ENCODE data around the gene ADIG.

Gene ADIG

DNA sequence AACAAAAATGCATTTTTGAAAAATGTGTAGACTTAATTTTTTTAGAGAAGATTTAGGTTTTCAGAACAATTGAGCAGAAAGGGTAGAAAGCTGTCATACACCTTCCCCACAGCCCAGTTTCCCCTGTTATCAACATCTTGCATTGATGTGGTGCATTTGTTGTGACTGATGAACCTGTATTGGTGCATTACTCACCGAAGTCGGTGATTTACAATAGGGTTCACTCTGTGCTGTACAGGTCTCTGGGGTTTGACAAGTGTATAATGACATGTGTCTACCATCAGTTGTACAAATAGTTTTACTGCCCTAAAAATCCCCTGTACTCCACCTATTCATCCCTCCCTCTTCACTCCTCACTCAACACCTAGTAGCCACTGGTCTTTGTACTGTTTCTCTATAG, 23.8 kb upstream of the ADIG start:
- H3K4me3 ChIP-seq (ENCODE audit: low read depth, low read length): no peak overlapping the region
- TF ChIP-seq, protein P1, sequence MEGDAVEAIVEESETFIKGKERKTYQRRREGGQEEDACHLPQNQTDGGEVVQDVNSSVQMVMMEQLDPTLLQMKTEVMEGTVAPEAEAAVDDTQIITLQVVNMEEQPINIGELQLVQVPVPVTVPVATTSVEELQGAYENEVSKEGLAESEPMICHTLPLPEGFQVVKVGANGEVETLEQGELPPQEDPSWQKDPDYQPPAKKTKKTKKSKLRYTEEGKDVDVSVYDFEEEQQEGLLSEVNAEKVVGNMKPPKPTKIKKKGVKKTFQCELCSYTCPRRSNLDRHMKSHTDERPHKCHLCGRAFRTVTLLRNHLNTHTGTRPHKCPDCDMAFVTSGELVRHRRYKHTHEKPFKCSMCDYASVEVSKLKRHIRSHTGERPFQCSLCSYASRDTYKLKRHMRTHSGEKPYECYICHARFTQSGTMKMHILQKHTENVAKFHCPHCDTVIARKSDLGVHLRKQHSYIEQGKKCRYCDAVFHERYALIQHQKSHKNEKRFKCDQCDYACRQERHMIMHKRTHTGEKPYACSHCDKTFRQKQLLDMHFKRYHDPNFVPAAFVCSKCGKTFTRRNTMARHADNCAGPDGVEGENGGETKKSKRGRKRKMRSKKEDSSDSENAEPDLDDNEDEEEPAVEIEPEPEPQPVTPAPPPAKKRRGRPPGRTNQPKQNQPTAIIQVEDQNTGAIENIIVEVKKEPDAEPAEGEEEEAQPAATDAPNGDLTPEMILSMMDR (IDR thresholded peaks at IDR 0.05; ENCODE audit: borderline replicate concordance, insufficient read depth, low read depth, low read length): no peak

DNA sequence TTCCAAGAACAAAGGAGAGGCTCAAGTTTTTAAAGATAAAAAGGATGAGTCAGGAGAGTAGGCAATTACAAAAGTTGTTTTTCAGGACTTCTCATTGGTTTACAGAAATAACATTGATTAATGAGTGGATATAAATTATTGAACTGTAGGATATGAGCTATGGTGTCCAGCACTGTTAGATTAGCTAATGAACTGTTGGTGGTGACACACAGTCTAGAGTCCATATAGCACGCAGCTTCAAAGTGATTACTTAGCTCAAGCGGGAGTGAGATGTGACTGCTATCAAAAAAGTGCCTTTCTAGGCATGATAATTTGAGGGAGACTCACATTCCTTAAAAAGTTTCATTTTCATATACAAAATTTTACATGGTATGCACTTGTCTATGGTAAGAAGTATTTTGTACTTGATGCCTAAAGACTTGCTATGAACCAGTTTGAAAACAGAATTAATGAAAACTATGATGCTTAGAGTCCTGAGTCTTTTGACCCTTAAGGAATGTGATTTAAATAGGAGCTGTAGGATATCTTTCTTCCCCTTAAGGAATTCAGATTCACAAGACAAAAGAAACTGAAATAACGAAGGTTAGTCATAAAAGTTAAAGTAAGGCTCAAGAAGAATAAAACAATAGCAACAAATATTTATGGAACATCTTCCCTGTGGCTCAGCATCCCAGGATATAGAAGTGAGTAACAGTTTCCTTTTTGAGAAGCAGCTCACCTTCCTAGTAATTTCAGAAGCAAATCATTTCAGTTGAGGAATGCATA, 22.2 kb upstream of the ADIG start:
- TF ChIP-seq, protein P1 (IDR thresholded peaks at IDR 0.05; ENCODE audit: borderline replicate concordance, insufficient read depth, low read depth, low read length): no peak
- H3K4me3 ChIP-seq (ENCODE audit: low read depth, low read length): no peak overlapping the region

DNA sequence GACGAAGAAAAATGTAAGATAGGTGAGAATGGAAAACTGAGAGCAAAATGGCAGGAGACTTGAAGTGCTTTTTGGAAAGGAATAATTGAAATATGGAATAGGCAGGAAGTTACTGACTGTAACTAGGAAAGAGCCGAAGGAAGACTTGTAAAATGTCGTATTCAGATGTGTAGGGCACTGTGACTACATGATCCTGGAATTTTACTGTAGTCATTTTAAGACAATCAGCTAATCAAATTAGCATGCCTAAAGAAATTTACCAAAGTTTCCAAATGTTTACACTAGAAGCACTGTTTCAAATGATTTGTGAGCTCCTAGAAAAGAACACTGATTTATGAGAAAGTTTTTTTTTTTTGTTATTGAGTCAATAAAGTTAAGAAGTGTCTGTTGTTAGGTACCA, 21.2 kb upstream of the ADIG start:
- TF ChIP-seq, protein P1 (IDR thresholded peaks at IDR 0.05; ENCODE audit: borderline replicate concordance, insufficient read depth, low read depth, low read length): no peak
- no peak overlapping the region for H3K4me3 ChIP-seq (ENCODE audit: low read depth, low read length)

DNA sequence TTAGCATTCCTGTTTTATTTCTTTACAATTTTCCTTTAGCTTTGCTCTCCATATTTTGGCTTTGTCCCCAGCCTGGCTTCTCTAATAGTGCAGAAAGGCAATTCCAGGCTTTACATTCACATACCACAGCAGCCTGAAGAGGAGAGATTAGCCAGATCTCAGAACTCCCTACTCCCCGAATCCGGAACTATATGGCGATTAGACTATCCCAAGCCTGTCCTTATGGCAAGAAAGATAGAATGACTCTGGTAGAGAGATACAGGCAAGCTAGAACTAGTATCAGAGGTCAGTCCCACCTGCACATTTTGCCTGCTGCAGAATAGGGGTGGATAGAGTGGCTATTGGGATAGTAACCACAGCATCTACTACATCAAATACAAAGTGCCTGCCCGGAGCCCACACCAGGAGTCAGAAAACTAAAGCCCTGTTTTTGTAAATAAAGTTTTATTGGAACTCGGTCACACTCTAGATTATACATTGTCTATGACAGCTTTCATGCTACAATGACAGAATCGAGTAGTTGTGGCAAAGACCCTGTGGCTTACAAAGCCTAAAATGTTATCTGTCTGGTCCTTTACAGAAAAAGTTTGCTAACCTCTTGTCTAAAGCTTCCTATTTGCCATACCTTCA, 17.1 kb upstream of the ADIG start:
- TF ChIP-seq, protein P1 (IDR thresholded peaks at IDR 0.05; ENCODE audit: borderline replicate concordance, insufficient read depth, low read depth, low read length): no peak
- H3K4me3 ChIP-seq (ENCODE audit: low read depth, low read length): no peak overlapping the region

DNA sequence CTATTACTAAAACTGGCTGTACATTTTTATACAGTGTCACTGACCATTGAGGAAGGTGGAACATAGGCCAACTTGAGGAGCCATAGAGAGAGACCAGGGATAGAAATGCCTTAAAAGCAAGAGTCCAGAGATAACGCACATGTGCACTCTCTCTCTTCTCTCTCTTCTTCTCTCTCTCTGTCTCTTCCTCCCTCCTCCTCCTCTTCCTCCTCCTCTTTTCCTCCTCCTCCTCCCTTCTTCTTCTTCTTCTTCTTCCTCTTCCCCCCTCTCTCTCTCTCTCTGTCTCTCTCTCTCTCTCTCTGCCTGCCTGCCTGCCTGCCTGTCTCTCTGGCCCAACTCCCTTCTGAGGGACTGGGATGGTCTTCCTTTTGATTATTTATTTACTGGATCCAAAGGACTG, 16.3 kb upstream of the ADIG start:
- H3K4me3 ChIP-seq (ENCODE audit: low read depth, low read length): no peak overlapping the region
- TF ChIP-seq, protein P1 (IDR thresholded peaks at IDR 0.05; ENCODE audit: borderline replicate concordance, insufficient read depth, low read depth, low read length): no peak

DNA sequence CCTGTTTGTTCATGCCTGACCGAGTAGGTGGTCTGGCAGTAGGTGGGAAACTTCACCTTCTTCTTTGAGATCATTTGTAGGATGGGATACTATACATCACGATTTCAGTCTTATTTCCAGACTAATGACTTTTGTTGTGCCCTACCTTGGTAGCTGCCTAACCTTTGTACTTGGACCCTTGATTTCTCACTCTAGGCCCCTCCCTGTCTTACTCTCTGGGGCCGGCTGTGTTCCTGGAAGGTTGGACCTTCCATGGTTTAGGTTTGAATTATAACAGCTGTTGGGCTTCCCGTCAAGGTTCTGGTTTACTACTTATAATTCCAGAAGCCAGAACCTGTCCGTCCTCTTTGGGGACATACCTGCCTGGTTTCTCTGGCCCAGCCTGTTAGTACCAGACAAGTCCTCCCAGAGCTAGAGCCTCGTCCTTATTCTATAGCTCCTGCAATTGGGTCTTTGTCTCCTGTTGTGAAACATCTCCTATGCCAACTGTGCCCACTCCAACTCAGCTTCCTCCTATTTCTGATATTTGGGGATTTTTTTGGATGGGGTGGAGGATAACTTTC, 14.9 kb upstream of the ADIG start:
- TF ChIP-seq, protein P1 (IDR thresholded peaks at IDR 0.05; ENCODE audit: borderline replicate concordance, insufficient read depth, low read depth, low read length): no peak
- no peak overlapping the region for H3K4me3 ChIP-seq (ENCODE audit: low read depth, low read length)

Measured in GM12875 (cell line).